HCT116 (cell line): ENCODE measurements around the gene SH2B2. TPM values are rescaled to one million over a fixed set of nuclear protein-coding genes. Genes with fewer than 3 reads are reported as not detected.

ENCODE experiments used
- ATAC-seq: fragments of 200-7000 bp; cut with Tn5 transposase; 2 replicates; pipeline ENCODE4 v1.9.1; 2020; ENCODE audit warnings: mild to moderate bottlenecking, moderate library complexity
- BruUV-seq: library from RNA; stranded (reverse); fragments of 400-500 nt; replicated peaks from 2 replicates; lab custom pipeline; 2021; lab: Mats Ljungman, UMichigan
- CTCF ChIA-PET: fragments of 300-600 bp; sonication (Branson Sonifier 250); formaldehyde crosslinking; loops from one replicate; lab custom pipeline; 2021; ENCODE audit warnings: antibody characterized with exemption; lab: Charles Lee
- POLR2A ChIA-PET: fragments of 300-600, 350-600 bp; sonication (Branson Sonifier 250); formaldehyde crosslinking; loops from one replicate; lab custom pipeline; 2021; ENCODE audit warnings: antibody characterized with exemption; lab: Charles Lee
- RAD21 ChIA-PET, 2 experiments: fragments of 300-600 bp; sonication (Branson Sonifier 250); formaldehyde crosslinking; loops; one replicate each; lab custom pipeline; 2023; ENCODE audit warnings: low total read pairs in 2 of 2; ENCODE audit not compliant: uncharacterized antibody in 2 of 2, unreplicated experiment in 2 of 2, low non-redundant PET in 1 of 2; lab: Charles Lee
- DNase-seq: peaks from one replicate; pipeline ENCODE4 v3.0.0-alpha.2; 2010; ENCODE audit warnings: low read depth, low spot score
- H2AFZ ChIP-seq: fragments of 200-600 bp; shearing (Covaris generic), sonication (generic); 2 replicates; pipeline ENCODE4 v1.6.1; 2017; ENCODE audit warnings: low read depth, mixed run types, mixed read lengths, antibody characterized with exemption, low read length; ENCODE audit not compliant: poor library complexity, severe bottlenecking
- H3K27ac ChIP-seq: 2 replicates; pipeline ENCODE4 v1.5.1; 2012; ENCODE audit warnings: low read depth, low read length
- H3K27me3 ChIP-seq: fragments of 200-600 bp; sonication (generic); 2 replicates; pipeline ENCODE4 v1.6.1; 2016; ENCODE audit warnings: mixed run types, low read length, mixed read lengths; ENCODE audit not compliant: insufficient read depth
- H3K36me3 ChIP-seq, 2 experiments: fragments of 200-500 bp in 1 of 2; fragments of 200-600 bp in 1 of 2; sonication (Bioruptor generic) in 1 of 2; sonication (generic) in 1 of 2; 2 replicates each; pipeline versions ENCODE4 v1.5.1 to v1.6.1; 2014 to 2016; ENCODE audit warnings: low read length in 2 of 2, inconsistent platforms in 1 of 2, mixed read lengths in 1 of 2, mixed run types in 1 of 2; ENCODE audit not compliant: insufficient read depth in 2 of 2, control insufficient read depth in 1 of 2
- H3K4me1 ChIP-seq, 2 experiments: fragments of 200-600 bp in 1 of 2; sonication (generic) in 1 of 2; 2 replicates each; pipeline versions ENCODE4 v1.5.1 to v1.6.1; 2012 to 2017; ENCODE audit warnings: low read length in 2 of 2, inconsistent platforms in 1 of 2, mild to moderate bottlenecking in 1 of 2, mixed read lengths in 1 of 2, mixed run types in 1 of 2, moderate library complexity in 1 of 2; ENCODE audit not compliant: insufficient read depth in 2 of 2, control insufficient read depth in 1 of 2
- H3K4me2 ChIP-seq: fragments of 200-600 bp; sonication (generic); 2 replicates; pipeline ENCODE4 v1.6.1; 2017; ENCODE audit warnings: mixed run types, low read length, mixed read lengths
- H3K4me3 ChIP-seq, 2 experiments: fragments of 200-600 bp in 1 of 2; sonication (generic) in 1 of 2; replicated peaks in 1 of 2; 2 replicates each; pipeline ENCODE4 v1.5.1; 2011 to 2016; ENCODE audit warnings: low read length in 2 of 2, control low read depth in 1 of 2, low read depth in 1 of 2, mild to moderate bottlenecking in 1 of 2, mixed read lengths in 1 of 2, mixed run types in 1 of 2
- H3K79me2 ChIP-seq: fragments of 200-600 bp; sonication (generic); 2 replicates; pipeline ENCODE4 v1.6.1; 2017; ENCODE audit warnings: mild to moderate bottlenecking, mixed run types, low read length, moderate library complexity, mixed read lengths; ENCODE audit not compliant: insufficient read depth
- H3K9ac ChIP-seq: fragments of 200-600 bp; sonication (generic); 2 replicates; pipeline ENCODE4 v1.6.1; 2016; ENCODE audit warnings: low read length, mixed read lengths
- H3K9me2 ChIP-seq: fragments of 200-600 bp; sonication (generic), shearing (Covaris generic); 2 replicates; pipeline ENCODE4 v1.6.1; 2017; ENCODE audit warnings: mixed run types, mild to moderate bottlenecking, moderate library complexity; ENCODE audit not compliant: insufficient read depth
- H3K9me3 ChIP-seq, 2 experiments: fragments of 200-500 bp in 1 of 2; fragments of 200-600 bp in 1 of 2; sonication (Bioruptor generic) in 1 of 2; sonication (generic) in 1 of 2; 2 replicates each; pipeline ENCODE4 v1.6.1; 2014 to 2017; ENCODE audit warnings: low read length in 2 of 2, mixed read lengths in 2 of 2, inconsistent platforms in 1 of 2, low read depth in 1 of 2, mild to moderate bottlenecking in 1 of 2, mixed run types in 1 of 2, moderate library complexity in 1 of 2; ENCODE audit not compliant: control insufficient read depth in 1 of 2, insufficient read depth in 1 of 2
- H4K20me1 ChIP-seq: fragments of 200-600 bp; sonication (generic), shearing (Covaris generic); 2 replicates; pipeline ENCODE4 v1.6.1; 2017; ENCODE audit warnings: mixed run types, mild to moderate bottlenecking, moderate library complexity; ENCODE audit not compliant: insufficient read depth
- CBX3 ChIP-seq: IDR thresholded peaks from 2 replicates; pipeline ENCODE4 v1.6.1; 2012; ENCODE audit warnings: low read depth
- CEBPB ChIP-seq: IDR thresholded peaks from 2 replicates; pipeline ENCODE4 v1.6.1; 2012; ENCODE audit warnings: low read depth
- ELF1 ChIP-seq: IDR thresholded peaks from 2 replicates; pipeline ENCODE4 v1.6.1; 2012; ENCODE audit warnings: low read depth, borderline replicate concordance
- EZH2 ChIP-seq: fragments of 200-600 bp; sonication (generic); IDR thresholded peaks from 2 replicates; pipeline ENCODE4 v1.6.1; 2017; ENCODE audit warnings: antibody characterized with exemption, mixed run types
- EZH2phosphoT487 ChIP-seq: fragments of 200-600 bp; IDR thresholded peaks from 2 replicates; pipeline ENCODE4 v1.6.1; 2018; ENCODE audit warnings: antibody characterized with exemption, borderline replicate concordance
- POLR2A ChIP-seq: IDR thresholded peaks from 2 replicates; pipeline ENCODE4 v1.7.0; 2011; ENCODE audit warnings: borderline replicate concordance; ENCODE audit not compliant: insufficient read depth, insufficient read length; ENCODE audit errors: extremely low read depth
- POLR2AphosphoS5 ChIP-seq: IDR thresholded peaks from 2 replicates; pipeline ENCODE4 v1.6.1; 2011; ENCODE audit warnings: mild to moderate bottlenecking, low read depth, low read length, moderate library complexity
- RAD21 ChIP-seq: IDR thresholded peaks from 2 replicates; pipeline ENCODE4 v1.6.1; 2012; ENCODE audit warnings: low read depth, mild to moderate bottlenecking
- SIN3A ChIP-seq: IDR thresholded peaks from 2 replicates; pipeline ENCODE4 v1.6.1; 2012; ENCODE audit warnings: low read depth
- SP1 ChIP-seq: IDR thresholded peaks from 2 replicates; pipeline ENCODE4 v1.6.1; 2012; ENCODE audit warnings: low read depth
- SRF ChIP-seq: IDR thresholded peaks from 2 replicates; pipeline ENCODE4 v1.6.1; 2012; ENCODE audit warnings: low read depth
- ZFX ChIP-seq: fragments of 450-650 bp; IDR thresholded peaks from 2 replicates; pipeline ENCODE4 v1.6.1; 2017
- ZNF274 ChIP-seq: fragments of 200-500 bp; sonication (Bioruptor generic); IDR thresholded peaks from 2 replicates; pipeline ENCODE4 v1.6.1; 2014; ENCODE audit warnings: mild to moderate bottlenecking, low read depth, low read length, inconsistent platforms
- intact Hi-C: fragments of 100-400 bp; cut with micrococcal nuclease; formaldehyde crosslinking; loops from 2 replicates; pipeline ENCODE4 v1.10.0; 2022
- total RNA-seq: library from RNA; stranded (reverse); gene quantifications from one replicate; pipeline ENCODE4 v1.2.1, GENCODE V29; 2021; ENCODE audit not compliant: unreplicated experiment
- TF ChIP-seq, protein P1 (sequence below): IDR thresholded peaks from 2 replicates; pipeline ENCODE4 v1.6.1; 2012
- TF ChIP-seq, protein P2 (sequence below): IDR thresholded peaks from 2 replicates; pipeline ENCODE4 v1.6.1; 2012; ENCODE audit warnings: low read depth
- TF ChIP-seq, protein P3 (sequence below): IDR thresholded peaks from 2 replicates; pipeline ENCODE4 v1.6.1; 2011; ENCODE audit warnings: mild to moderate bottlenecking, low read length, moderate library complexity; ENCODE audit not compliant: insufficient replicate concordance; ENCODE audit errors: extremely low read depth

The SH2B2 gene
- total RNA-seq, 1 experiment from 2014 or later, result 11.8 TPM

GRCh38 chr7:102282465-102283362, 4.0 kb upstream of the SH2B2 start:
- DNase-seq, result no peak
- peaks cover 4 to 15% of the 10 kb centered on the region in 2 experiments; a peak in 3 of 4 replicates for H3K4me1 ChIP-seq
- no peaks in the 10 kb centered on the region for H3K36me3 ChIP-seq
- intact Hi-C loops, result no loop called here
- no peak overlapping the region for H3K4me2 ChIP-seq
- H4K20me1 ChIP-seq, result no peaks in the 10 kb centered on the region
- ChIA-PET RAD21 (no interaction called here), POLR2A (no interaction called here), CTCF (no interaction called here)
- H3K27ac ChIP-seq, result no peak overlapping the region
- H3K9me3 ChIP-seq, result no peaks in the 10 kb centered on the region
- no peak overlapping the region for H3K4me3 ChIP-seq
- H3K9ac ChIP-seq, result no peak overlapping the region
- ATAC-seq, result no peak
- TF ChIP-seq POLR2AphosphoS5 (no peak), ELF1 (no peak), CBX3 (no peak), SRF (no peak), EZH2 (no peak), ZFX (no peak), POLR2A (no peak), RAD21 (no peak), ZNF274 (no peak), CEBPB (no peak), SIN3A (no peak), EZH2phosphoT487 (no peak), SP1 (no peak)
- TF ChIP-seq, protein P1, sequence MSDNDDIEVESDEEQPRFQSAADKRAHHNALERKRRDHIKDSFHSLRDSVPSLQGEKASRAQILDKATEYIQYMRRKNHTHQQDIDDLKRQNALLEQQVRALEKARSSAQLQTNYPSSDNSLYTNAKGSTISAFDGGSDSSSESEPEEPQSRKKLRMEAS, result no peak
- TF ChIP-seq, protein P2, sequence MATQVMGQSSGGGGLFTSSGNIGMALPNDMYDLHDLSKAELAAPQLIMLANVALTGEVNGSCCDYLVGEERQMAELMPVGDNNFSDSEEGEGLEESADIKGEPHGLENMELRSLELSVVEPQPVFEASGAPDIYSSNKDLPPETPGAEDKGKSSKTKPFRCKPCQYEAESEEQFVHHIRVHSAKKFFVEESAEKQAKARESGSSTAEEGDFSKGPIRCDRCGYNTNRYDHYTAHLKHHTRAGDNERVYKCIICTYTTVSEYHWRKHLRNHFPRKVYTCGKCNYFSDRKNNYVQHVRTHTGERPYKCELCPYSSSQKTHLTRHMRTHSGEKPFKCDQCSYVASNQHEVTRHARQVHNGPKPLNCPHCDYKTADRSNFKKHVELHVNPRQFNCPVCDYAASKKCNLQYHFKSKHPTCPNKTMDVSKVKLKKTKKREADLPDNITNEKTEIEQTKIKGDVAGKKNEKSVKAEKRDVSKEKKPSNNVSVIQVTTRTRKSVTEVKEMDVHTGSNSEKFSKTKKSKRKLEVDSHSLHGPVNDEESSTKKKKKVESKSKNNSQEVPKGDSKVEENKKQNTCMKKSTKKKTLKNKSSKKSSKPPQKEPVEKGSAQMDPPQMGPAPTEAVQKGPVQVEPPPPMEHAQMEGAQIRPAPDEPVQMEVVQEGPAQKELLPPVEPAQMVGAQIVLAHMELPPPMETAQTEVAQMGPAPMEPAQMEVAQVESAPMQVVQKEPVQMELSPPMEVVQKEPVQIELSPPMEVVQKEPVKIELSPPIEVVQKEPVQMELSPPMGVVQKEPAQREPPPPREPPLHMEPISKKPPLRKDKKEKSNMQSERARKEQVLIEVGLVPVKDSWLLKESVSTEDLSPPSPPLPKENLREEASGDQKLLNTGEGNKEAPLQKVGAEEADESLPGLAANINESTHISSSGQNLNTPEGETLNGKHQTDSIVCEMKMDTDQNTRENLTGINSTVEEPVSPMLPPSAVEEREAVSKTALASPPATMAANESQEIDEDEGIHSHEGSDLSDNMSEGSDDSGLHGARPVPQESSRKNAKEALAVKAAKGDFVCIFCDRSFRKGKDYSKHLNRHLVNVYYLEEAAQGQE, result no peak
- TF ChIP-seq, protein P3, sequence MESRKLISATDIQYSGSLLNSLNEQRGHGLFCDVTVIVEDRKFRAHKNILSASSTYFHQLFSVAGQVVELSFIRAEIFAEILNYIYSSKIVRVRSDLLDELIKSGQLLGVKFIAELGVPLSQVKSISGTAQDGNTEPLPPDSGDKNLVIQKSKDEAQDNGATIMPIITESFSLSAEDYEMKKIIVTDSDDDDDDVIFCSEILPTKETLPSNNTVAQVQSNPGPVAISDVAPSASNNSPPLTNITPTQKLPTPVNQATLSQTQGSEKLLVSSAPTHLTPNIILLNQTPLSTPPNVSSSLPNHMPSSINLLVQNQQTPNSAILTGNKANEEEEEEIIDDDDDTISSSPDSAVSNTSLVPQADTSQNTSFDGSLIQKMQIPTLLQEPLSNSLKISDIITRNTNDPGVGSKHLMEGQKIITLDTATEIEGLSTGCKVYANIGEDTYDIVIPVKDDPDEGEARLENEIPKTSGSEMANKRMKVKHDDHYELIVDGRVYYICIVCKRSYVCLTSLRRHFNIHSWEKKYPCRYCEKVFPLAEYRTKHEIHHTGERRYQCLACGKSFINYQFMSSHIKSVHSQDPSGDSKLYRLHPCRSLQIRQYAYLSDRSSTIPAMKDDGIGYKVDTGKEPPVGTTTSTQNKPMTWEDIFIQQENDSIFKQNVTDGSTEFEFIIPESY, result no peak
- no peaks in the 10 kb centered on the region for H3K27me3 ChIP-seq
- no TSS peak for BruUV-seq
- peaks cover 3% of the 10 kb centered on the region; the same call in 1 of the 2 replicates for H3K79me2 ChIP-seq
- H3K9me2 ChIP-seq, result no peaks in the 10 kb centered on the region
- no peak overlapping the region for H2AFZ ChIP-seq
